Esophagus squamous epithelium (tissue), 5 donors: ENCODE results near the gene DLK2. TPM values are rescaled to one million over a fixed set of nuclear protein-coding genes. Genes with fewer than 3 reads are reported as not detected.

Source experiments
- DNase-seq: peaks from one replicate; lab custom pipeline; 2025; lab: John Stamatoyannopoulos, UW
- H3K27ac ChIP-seq, 4 donors: fragments of 200-600 bp; sonication (generic); one replicate each; pipeline ENCODE4 v1.5.1; 2016 to 2019; ENCODE audit warnings: mild to moderate bottlenecking in 1 of 4
- H3K27me3 ChIP-seq, 4 donors: fragments of 200-600 bp; sonication (generic); 1 replicate in 3 of 4; 2 replicates in 1 of 4; pipeline versions ENCODE4 v1.5.1 to v1.6.0; 2017 to 2021; ENCODE audit warnings: antibody characterized with exemption in 1 of 4
- H3K36me3 ChIP-seq, 3 donors: fragments of 200-600 bp; sonication (generic); one replicate each; pipeline ENCODE4 v1.5.1; 2016 to 2019
- H3K4me1 ChIP-seq, 3 donors: fragments of 200-600 bp; sonication (generic); one replicate each; pipeline ENCODE4 v1.5.1; 2017 to 2019
- H3K4me3 ChIP-seq, 4 donors: fragments of 200-600 bp; sonication (generic); 1 replicate in 3 of 4; 2 replicates in 1 of 4; pipeline ENCODE4 v1.5.1; 2016 to 2019; ENCODE audit warnings: mild to moderate bottlenecking in 2 of 4, moderate library complexity in 1 of 4
- H3K9me3 ChIP-seq, 3 donors: fragments of 200-600 bp; sonication (generic); one replicate each; pipeline ENCODE4 v1.5.1; 2016 to 2019
- CTCF ChIP-seq, 6 experiments: fragments of 450-650 bp in 4 of 6; fragments of 200-600 bp in 2 of 6; sonication (generic) in 2 of 6; IDR thresholded peaks; one replicate each; pipeline ENCODE4 v1.5.1; 2016 to 2019; ENCODE audit warnings: antibody characterized with exemption in 6 of 6, mild to moderate bottlenecking in 4 of 6, moderate library complexity in 4 of 6
- POLR2A ChIP-seq, 4 donors: fragments of 450-650 bp; IDR thresholded peaks; one replicate each; pipeline ENCODE4 v1.6.1; 2017; ENCODE audit warnings: antibody characterized with exemption in 4 of 4, mild to moderate bottlenecking in 4 of 4, moderate library complexity in 3 of 4
- WGBS, 2 donors: methylation state at CpG; one replicate each; pipeline ENCODE4 v1.1.5; 2018; 5-methylcytosine and 5-hydroxymethylcytosine counted together
- intact Hi-C: fragments of 100-400 bp; cut with DNase I; formaldehyde crosslinking; loops from one replicate; pipeline ENCODE4 v1.15.0; 2022
- small RNA-seq, 4 donors: library from RNA; depleted of rRNA; stranded (forward); fragments of <200 nt; gene quantifications; one replicate each; pipeline ENCODE3, GENCODE V24; 2016
- total RNA-seq, 4 donors: library from RNA; depleted of rRNA; stranded (reverse); fragments of >200 nt; gene quantifications; one replicate each; pipeline ENCODE4 v1.1.0, GENCODE V29; 2016
- donor health status: DM: yes; HTN: yes; CAD: no.

DLK2 gene
- total RNA-seq, 4 donors from 2014 or later: 8.3 to 24.8 (median 12.6) TPM

GRCh38 chr6:43408259-43408658, 47.1 kb downstream of the DLK2 start:
- H3K4me1 ChIP-seq: no peaks in the 10 kb centered on the region
- no peaks in the 10 kb centered on the region for H3K36me3 ChIP-seq
- 86 to 100% methylated on average over 1 to 4 of the region's 4 CpGs for WGBS, 2 donors
- peaks cover 0 to 9% (median 0%) of the 10 kb centered on the region in 4 donors for H3K27me3 ChIP-seq
- TF ChIP-seq CTCF (IDR thresholded peaks at IDR 0.05) (no peak), POLR2A (IDR thresholded peaks at IDR 0.05) (no peak)
- no peak overlapping the region for H3K27ac ChIP-seq
- H3K9me3 ChIP-seq: no peaks in the 10 kb centered on the region
- no peak for DNase-seq
- no peak overlapping the region for H3K4me3 ChIP-seq
- intact Hi-C loops: no loop called here

- DNase-seq: no peak
- Histone ChIP-seq H3K27me3 (no peaks in the 10 kb centered on the region), H3K9me3 (no peaks in the 10 kb centered on the region), H3K27ac (no peak overlapping the region), H3K4me1 (no peaks in the 10 kb centered on the region), H3K36me3 (no peaks in the 10 kb centered on the region), H3K4me3 (no peak overlapping the region)
- intact Hi-C loops: no loop called here
- WGBS, 2 donors: 93 to 94% methylated on average over 1 of the region's 1 CpG
- TF ChIP-seq POLR2A (IDR thresholded peaks at IDR 0.05) (no peak), CTCF (IDR thresholded peaks at IDR 0.05) (no peak)
These were observed 48.1 kb downstream of the DLK2 start for GRCh38 chr6:43407296-43407695.

GRCh38 chr6:43405354-43405753, 50.0 kb downstream of the DLK2 start:
- Histone ChIP-seq H3K27ac (no peak overlapping the region), H3K9me3 (no peaks in the 10 kb centered on the region), H3K4me1 (no peaks in the 10 kb centered on the region), H3K36me3 (no peaks in the 10 kb centered on the region), H3K27me3 (no peaks in the 10 kb centered on the region), H3K4me3 (no peak overlapping the region)
- DNase-seq: no peak
- intact Hi-C loops: no loop called here
- WGBS, 2 donors: 34 to 44% methylated on average over 3 of the region's 3 CpGs
- no peak for TF ChIP-seq CTCF (IDR thresholded peaks at IDR 0.05)
- TF ChIP-seq POLR2A (IDR thresholded peaks at IDR 0.05): no peak

- intact Hi-C loops: no loop called here
- no peak for DNase-seq
- no peak for TF ChIP-seq POLR2A (IDR thresholded peaks at IDR 0.05)
- peak in 1 of 6 experiments; percentile 9 for TF ChIP-seq CTCF (IDR thresholded peaks at IDR 0.05)
- 64 to 68% methylated on average over 1 of the region's 1 CpG for WGBS, 2 donors
- H3K4me3 ChIP-seq: no peak overlapping the region
- no peaks in the 10 kb centered on the region for H3K27me3 ChIP-seq
- H3K36me3 ChIP-seq: no peaks in the 10 kb centered on the region
- H3K4me1 ChIP-seq: no peaks in the 10 kb centered on the region
- no peak overlapping the region for H3K27ac ChIP-seq
- H3K9me3 ChIP-seq: no peaks in the 10 kb centered on the region
These were observed 52.5 kb downstream of the DLK2 start for GRCh38 chr6:43402820-43403219.

GRCh38 chr6:43401730-43402129, 53.6 kb downstream of the DLK2 start:
- H3K27ac ChIP-seq: no peak overlapping the region
- H3K36me3 ChIP-seq: no peaks in the 10 kb centered on the region
- no peaks in the 10 kb centered on the region for H3K9me3 ChIP-seq
- intact Hi-C loops: no loop called here
- TF ChIP-seq CTCF (IDR thresholded peaks at IDR 0.05) (no peak), POLR2A (IDR thresholded peaks at IDR 0.05) (no peak)
- no peak overlapping the region for H3K4me3 ChIP-seq
- no peak for DNase-seq
- no peaks in the 10 kb centered on the region for H3K27me3 ChIP-seq
- H3K4me1 ChIP-seq: peaks cover 0 to 2% (median 0%) of the 10 kb centered on the region in 3 donors
- WGBS, 2 donors: 85 to 100% methylated on average over 3 of the region's 3 CpGs

Small RNA genes within 50 kb of the gene (small RNA-seq; reads per million reads assigned to genes)
- gene MIR6780B: 0 reads per million in 4 donors
- 0 reads per million in 4 donors for gene RNU6-1113P

Other genes with a start within 250 kb of the DLK2 start
- gene DNPH1, start 226.1 kb downstream of the DLK2 start, total RNA-seq: 100 to 1,000 TPM in 1 of 4 donors, 10 to 100 TPM in 3; 57.7 to 101 (median 81.5) TPM
- gene TTBK1, start 212.1 kb downstream of the DLK2 start, total RNA-seq: under 1 TPM in 1 of 4 donors, not detected in 3; 0.13 TPM
- gene SLC22A7, start 157.3 kb downstream of the DLK2 start, total RNA-seq: not detected
- under 1 TPM in 3 of 4 donors, not detected in 1; 0.38 to 0.72 (median 0.41) TPM for gene CRIP3, start 146.7 kb downstream of the DLK2 start, total RNA-seq
- gene ZNF318, start 85.9 kb downstream of the DLK2 start, total RNA-seq: 10 to 100 TPM in 1 of 4 donors, 1 to 10 TPM in 3; 5.6 to 13.5 (median 8.1) TPM
- gene ABCC10, start 28.0 kb downstream of the DLK2 start, total RNA-seq: 10 to 100 TPM; 10.8 to 23.9 (median 19.3) TPM
- gene TJAP1, start 22.0 kb upstream of the DLK2 start, total RNA-seq: 10 to 100 TPM in 3 of 4 donors, 1 to 10 TPM in 1; 9.5 to 20.2 (median 10.9) TPM
- under 1 TPM in 3 of 4 donors, not detected in 1; 0.38 to 0.83 (median 0.64) TPM for gene LRRC73, start 54.8 kb upstream of the DLK2 start, total RNA-seq
- 10 to 100 TPM; 50.5 to 73.5 (median 71.8) TPM for gene YIPF3, start 61.4 kb upstream of the DLK2 start, total RNA-seq
- gene POLR1C, start 61.5 kb upstream of the DLK2 start, total RNA-seq: 10 to 100 TPM; 14.7 to 34.3 (median 25.9) TPM
- gene XPO5, start 120.5 kb upstream of the DLK2 start, total RNA-seq: 10 to 100 TPM; 17.6 to 34.9 (median 26.5) TPM
- gene POLH, start 120.6 kb upstream of the DLK2 start, total RNA-seq: 10 to 100 TPM in 3 of 4 donors, 1 to 10 TPM in 1; 5.3 to 14.8 (median 12.4) TPM
- gene GTPBP2, start 173.7 kb upstream of the DLK2 start, total RNA-seq: 10 to 100 TPM; 24.3 to 52.4 (median 48.6) TPM
- 10 to 100 TPM; 14.4 to 31.9 (median 22.7) TPM for gene MAD2L1BP, start 180.3 kb upstream of the DLK2 start, total RNA-seq
- under 1 TPM in 2 of 4 donors, not detected in 2; 0.15 to 0.38 TPM for gene RSPH9, start 189.5 kb upstream of the DLK2 start, total RNA-seq
- gene MRPS18A, start 232.2 kb upstream of the DLK2 start, total RNA-seq: 10 to 100 TPM; 43.7 to 57.4 (median 51.4) TPM